NOMO-1 (cell line): ENCODE data around the gene GAB4.
"Not testable (repeated sequence)": the region's sequence is repeated elsewhere in the genome, so short reads cannot be mapped to it uniquely, and the experiment has no call there.

Experiments used
- DNase-seq, 2 experiments: peaks; one replicate each; lab custom pipeline; 2025; ENCODE audit not compliant: unreplicated experiment in 2 of 2; lab: John Stamatoyannopoulos, UW

The GAB4 gene

GRCh38 chr22:17007852-17008731 lies at the start of gene GAB4:
Gene GAB4, minus strand, starts transcription at chr22:17008222. Its CDS starts 108 bp downstream, at chr22:17008114.
- no peak for DNase-seq

- no peak for DNase-seq
Measured at GRCh38 chr22:17056807-17057206, 48.8 kb upstream of the GAB4 start.

GRCh38 chr22:17056058-17056457 lies 48.0 kb upstream of the GAB4 start:
- DNase-seq: no peak

- DNase-seq: peak; percentile 70 to 91
Measured at GRCh38 chr22:17047656-17048055, 39.6 kb upstream of the GAB4 start.

- peak; percentile 15 to 67 for DNase-seq
Measured at GRCh38 chr22:17046566-17047348, 38.7 kb upstream of the GAB4 start.

- peak in 1 of 2 experiments; percentile 18 for DNase-seq
Measured at GRCh38 chr22:17043521-17043920, 35.5 kb upstream of the GAB4 start.

GRCh38 chr22:17036842-17037711 lies 29.1 kb upstream of the GAB4 start:
- DNase-seq: not testable (repeated sequence)

GRCh38 chr22:17035976-17036841 lies 28.2 kb upstream of the GAB4 start:
- DNase-seq: not testable (repeated sequence)

- DNase-seq: no peak
Measured at GRCh38 chr22:17035246-17035645, 27.2 kb upstream of the GAB4 start.

GRCh38 chr22:17034532-17034931 lies 26.5 kb upstream of the GAB4 start:
- not testable (repeated sequence) for DNase-seq

GRCh38 chr22:17032277-17032676 lies 24.3 kb upstream of the GAB4 start:
- DNase-seq: not testable (repeated sequence)

GRCh38 chr22:17024380-17024779 lies 16.4 kb upstream of the GAB4 start:
- DNase-seq: not testable (repeated sequence)

GRCh38 chr22:17015552-17015951 lies 7.5 kb upstream of the GAB4 start:
- DNase-seq: not testable (repeated sequence)

- not testable (repeated sequence) for DNase-seq
Measured at GRCh38 chr22:17014101-17014440, 6.0 kb upstream of the GAB4 start.

- no peak for DNase-seq
Measured at GRCh38 chr22:17013396-17014100, 5.5 kb upstream of the GAB4 start.

- no peak for DNase-seq
Measured at GRCh38 chr22:17012267-17012666, 4.2 kb upstream of the GAB4 start.

- no peak for DNase-seq
Measured at GRCh38 chr22:17009640-17010291, 1.7 kb upstream of the GAB4 start.

GRCh38 chr22:17007257-17007656 lies 765 bp downstream of the GAB4 start:
- no peak for DNase-seq

GRCh38 chr22:16989915-16990314 lies 18.1 kb downstream of the GAB4 start:
- no peak for DNase-seq
